T1000 (cell line): Measurements from ENCODE around the gene SIGLEC14.

ENCODE experiments used
- DNase-seq: peaks from one replicate; lab custom pipeline; 2025; ENCODE audit warnings: mixed read lengths; lab: John Stamatoyannopoulos, UW

The SIGLEC14 gene

DNA sequence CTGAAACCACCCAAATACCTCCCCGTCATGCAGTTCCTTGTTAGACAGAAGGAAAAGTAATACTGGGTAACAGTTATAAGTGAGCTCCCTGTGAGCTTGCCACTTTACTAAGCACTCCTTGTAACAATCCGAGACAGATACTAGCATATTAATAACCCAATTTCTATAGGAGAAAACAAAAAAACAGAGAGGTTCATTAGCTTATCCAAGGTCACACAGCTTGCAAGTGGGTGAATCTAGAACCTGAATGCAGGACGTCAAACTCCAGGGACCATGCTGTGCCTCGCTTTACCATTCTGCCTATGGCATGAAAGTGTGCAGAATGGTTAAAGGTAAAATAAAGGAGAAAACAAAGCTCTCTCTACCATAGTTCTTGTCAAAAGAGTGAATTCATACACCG, 31.8 kb downstream of the SIGLEC14 start:
- no peak for DNase-seq

DNA sequence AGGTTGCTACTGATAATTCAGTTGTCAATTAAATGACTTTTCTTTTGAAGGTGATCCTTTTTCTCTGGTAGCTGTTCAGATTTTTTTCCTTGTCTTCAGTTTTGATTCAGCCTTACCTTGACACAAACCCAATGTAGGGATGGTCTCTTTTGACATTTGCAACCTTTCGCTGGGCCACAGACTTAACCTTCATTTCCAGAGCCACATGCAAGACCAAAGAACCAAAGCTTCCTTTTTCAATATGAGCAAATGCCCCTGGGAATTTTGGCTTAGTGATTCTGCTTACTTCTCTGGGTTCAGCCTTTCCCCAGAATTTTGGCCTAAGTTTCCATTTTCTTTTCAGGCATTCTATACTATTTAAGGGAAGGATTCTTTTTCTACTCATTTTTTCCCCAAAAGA, 36.0 kb downstream of the SIGLEC14 start:
- no peak for DNase-seq

DNA sequence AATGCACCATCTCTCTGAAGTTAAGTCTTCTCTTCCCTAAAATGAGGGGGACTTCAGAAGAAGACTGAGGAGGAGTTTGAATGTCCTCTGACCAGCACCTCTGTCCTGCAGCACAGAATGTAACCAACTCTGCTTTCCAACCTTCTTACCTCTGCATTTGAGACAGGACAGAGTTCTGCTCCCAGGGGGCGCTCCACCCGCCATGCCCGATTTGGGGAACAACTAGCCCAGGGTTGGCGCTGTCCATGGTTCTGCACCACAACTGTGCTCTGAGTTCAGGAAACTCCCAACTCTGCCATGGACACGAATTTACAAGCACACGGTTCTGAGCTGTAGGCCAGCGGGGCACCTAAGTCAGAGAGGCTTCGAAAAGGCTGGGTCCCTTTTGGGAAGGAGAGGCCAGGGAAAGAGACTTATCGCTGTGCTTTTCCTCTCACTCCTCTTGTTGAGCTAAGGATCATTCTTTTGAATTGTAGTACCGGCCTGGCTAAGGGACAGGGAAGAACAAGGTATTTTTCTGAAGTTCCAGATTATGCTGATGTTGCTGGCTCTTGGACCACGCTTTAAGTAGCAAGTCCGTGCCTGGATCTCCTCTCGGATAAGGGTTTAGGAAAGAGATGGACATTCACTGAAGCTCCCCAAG, 38.6 kb downstream of the SIGLEC14 start:
- DNase-seq = peak; percentile 7

DNA sequence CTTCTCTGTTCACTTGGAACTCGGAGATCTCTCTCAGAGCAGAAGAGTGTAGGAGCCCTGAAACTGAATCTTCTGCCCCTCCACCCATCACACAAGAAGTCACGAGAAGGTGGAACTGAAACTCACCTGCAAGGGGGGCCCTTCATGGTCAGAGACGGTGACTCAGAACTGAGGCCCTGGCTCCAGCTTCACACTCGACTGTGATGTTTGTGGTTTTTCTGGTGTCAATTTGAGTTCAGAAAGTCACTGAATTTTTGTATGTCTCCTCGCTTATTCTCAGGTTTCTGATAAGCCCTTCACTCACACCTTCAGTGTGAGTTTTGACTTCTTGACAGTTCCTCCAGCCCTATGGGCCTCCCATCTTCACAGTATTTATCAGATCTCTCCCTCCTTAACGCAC, 39.5 kb downstream of the SIGLEC14 start:
- DNase-seq = no peak

DNA sequence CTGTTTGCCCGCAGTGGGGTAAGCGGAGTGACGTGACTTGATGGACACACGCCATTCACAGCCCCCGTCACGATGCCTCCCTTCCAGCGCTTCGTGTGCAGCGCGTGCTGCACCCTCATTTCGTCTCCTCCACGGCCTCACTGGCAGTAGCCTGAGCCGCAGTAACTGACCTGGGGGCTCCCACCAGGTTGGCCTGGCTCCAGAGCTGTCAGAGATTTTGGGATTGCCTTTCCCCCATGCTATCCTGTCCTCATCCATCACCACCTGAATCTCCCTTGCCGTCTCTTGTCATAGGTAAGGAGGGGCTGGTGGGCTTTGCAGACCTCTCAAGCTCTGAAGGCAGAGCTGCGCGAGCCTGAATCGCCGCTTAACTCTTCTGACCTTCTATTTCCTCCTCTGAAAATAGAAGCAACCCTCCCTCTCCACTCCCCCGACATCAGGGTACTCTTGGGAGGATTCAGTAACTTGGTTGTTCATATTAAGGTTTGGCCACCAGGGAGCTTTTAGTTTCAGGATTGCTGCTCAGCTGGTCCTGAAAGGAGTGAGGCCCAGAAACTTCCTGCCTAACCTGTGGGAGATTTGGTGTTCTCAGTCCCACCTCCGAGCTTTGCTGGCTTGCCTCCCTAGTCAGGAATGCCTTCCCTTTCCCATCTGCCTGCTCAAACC, 44.3 kb downstream of the SIGLEC14 start:
- DNase-seq = no peak

DNA sequence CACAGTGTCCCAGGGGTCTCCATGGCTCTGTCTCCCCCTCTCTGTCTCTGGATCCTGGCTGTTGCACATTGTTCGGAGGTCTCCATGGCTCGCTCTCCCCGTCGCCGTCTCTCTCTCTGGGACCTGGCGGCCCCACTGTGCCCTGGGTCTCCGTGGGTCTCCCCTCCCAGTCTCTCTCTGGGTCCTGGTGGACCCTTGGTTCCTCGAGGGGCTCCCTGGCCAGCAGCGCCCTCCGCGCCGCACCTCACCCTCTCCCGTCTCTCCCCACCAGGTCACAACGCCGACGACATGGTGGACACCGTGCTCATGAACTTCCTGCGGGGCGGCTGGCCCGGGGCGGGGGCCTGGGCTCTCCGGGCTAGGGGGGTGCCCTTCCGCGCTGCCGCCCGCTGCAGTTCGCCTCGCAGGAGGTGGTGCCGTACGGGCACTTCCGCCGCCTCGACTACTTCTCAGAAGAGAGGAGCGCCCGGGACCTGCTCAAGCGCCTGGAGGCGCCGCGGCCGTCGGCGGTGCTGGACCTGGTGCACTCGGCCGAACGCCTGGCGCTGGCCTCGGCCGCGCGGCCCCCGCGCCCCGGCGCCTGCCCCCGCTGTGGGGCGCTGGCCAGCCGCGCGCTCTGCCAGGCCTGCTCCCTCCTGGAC, 45.6 kb downstream of the SIGLEC14 start:
- DNase-seq = no peak

DNA sequence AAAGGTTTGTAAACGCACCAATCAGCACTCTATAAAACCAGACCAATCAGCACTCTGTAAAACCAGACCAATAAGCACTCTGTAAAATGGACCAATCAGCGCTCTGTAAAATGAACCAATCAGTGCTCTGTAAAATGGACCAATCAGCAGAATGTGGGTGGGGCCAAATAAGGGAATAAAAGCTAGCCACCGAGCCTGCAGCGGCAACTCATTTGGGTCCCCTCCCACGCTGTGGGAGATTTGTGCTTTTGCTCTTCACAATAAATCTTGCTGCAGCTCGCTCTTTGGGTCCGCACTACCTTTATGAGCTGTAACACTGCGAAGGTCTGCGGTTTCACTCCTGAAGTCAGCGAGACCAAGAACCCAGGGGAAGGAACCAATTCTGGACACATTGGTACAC, 47.5 kb downstream of the SIGLEC14 start:
- no peak for DNase-seq

DNA sequence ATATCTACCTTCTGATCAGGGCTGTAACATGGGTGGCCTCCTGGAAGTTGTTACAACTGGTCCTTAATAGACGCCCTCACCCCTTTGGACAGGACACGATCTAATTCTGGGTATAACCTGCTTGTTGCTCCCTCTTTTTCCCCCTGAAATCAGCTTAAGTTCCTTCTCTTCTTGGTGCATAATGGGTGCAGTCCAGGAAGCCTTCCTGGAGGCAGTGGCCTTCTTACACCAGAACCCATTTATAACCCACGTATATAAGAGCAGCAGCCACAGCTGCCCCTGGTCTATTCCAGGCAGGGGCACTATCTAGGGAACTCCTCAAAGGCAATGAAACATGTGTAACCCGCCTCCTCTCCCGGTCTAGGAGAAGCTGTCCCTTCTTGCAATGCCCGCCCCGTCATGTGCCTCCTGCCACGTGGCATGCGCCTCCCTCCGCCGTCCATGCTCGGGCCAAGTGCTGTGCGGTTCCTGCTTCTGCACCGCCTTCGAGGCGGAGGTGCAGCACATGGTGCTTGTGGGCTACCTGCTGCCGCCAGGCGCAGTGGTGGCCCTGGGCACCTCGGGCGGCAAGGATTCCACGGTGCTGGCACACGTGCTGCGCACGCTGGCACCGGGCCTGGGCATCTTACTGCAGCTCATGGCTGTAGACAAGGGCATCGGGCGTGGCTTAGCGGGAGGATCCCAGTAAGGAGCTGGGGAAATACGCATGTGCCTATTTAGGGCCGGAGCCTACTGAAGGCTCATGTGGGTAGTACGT, 48.3 kb downstream of the SIGLEC14 start:
- no peak for DNase-seq

DNA sequence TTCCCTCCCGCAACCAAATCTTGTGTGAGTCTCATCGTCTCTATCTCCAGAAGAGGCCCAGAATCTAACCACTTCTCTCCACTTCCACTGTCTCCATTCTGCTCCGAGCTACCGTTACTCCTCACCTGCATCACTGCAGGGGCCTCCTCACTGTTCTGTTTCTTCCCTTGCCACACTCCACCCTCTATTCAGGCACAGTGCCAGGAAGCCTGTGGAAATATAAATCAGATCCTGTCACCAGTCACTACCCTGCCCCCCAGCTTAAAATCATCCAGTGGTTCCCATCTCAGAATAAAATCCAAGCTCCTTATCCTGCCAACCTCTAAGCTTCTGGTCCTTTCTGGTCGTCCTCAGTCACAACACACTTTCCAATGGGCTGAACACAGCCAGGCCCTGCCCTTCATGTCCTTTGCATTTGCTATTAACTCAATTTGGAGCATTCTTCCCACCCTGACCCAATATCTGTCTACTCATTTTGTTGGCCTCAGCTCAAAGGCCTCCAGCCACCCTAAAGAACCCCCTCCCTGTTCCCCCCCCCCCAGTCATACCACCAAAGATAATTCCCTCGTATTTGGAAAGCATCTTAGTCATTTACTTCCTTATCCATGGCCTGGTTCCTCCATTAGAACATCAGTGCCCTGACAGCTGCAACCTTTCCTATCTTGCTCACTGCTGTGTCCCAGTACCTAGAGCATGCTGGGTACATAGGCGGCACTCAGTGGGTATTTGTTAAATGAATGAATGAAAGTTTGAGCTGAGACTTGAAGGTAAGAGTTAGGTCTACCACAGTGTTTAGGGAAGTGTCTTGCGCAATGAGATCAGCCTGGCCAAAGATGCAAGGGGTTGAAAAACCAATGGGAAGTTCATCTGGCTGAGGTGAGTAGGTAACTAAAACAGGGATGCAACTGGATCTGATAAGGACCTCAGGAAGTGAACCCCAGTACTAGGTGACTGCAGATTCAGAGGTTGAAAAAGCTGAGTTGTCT, 51.1 kb downstream of the SIGLEC14 start:
- no peak for DNase-seq

DNA sequence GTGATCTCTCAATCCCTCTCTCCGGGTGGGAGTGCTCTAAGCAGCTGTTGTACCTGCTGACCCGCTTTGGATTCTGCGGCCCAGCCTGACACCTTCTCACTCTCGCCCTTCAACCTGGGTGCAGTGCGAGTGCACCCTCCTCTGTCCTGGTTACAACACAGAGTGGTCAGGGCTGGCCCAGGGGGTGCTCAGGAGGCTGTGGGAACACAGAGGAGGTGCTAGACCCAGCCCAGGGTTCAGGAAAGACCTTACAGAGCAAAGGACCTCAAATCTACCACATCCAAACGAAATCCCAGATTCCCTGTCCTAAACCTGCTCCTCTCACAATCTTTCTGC, 51.9 kb downstream of the SIGLEC14 start:
- no peak for DNase-seq

DNA sequence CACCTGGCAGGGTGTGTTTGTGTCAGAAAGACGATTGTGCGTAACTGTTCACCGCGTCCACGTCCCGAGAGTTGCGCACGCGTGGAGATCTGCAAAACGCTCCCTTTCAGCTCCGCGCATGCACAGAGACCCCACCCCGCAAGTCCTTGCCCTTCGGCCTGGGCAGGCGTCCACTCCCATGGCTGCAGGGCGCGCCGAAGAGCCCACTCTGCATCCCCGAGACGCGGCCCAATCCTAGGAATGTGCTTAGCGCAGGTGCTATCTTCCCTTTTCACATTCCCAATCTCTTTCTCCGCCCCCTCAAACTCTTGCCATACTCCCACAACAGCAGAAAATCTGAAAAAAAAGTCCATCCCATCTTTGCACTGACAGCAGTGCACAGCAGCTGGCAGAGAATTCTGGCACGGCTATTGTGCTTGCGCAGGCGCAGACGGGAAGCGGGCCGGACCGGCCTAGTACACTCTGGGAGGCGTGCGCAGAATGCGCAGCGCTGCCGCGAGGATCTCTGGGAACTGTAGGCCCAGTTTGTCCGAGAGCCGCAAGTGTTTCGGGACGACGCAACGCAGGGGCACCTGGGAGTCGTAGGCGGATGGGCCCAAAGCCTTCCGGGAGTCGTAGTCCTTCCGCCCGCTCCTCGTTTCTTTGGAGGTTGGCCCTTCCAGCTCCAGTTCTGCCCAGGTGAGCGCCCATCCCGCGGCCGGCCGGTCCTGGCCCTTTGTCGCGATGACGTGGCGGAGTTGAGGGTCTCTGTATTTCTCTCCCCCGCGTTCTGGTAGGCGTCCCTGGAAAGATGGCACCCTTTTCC, 52.5 kb downstream of the SIGLEC14 start:
- DNase-seq = peak; percentile 94

DNA sequence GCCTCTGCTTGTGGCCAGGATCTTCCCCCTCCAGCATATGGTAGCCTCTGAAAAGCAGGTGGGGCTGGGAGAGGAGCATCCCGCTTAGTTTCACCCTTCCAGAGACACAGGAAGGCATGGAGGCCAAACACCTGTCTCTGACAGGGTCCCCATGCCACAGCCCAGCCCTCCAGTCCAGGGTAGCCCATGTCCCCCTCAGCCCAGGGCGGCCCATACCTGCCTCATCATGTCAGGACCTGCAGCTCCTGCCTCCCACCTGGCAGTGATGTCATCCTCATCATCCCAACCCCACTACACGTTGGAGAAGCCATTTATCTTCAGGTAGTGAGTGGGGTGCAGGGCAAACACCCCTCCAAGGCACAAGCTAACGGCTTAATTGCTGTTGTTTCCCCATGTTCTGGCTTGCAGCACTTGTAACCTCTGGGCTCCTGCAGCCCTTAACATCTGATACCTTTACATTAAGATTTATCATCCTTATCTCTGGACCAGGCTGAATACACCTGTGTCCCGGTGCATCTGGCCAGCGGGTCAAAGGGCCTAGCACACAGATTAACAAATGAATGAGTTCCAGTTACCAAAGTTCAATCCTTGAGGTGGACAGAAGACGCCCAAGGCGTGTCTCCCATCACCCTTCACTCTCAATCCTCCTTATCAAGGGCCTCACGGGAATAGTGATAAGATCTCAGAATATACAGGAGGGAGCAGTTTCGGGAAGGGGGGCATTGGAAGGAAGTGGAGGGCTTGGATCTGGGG, 53.3 kb downstream of the SIGLEC14 start:
- DNase-seq = no peak
